HL-60/S4 treated with retinoic acid at 250 ng/mL for 4 days and 3 days (cell line): Measurements from ENCODE around the gene CABLES2.
"Not testable (repeated sequence)": the region's sequence is repeated elsewhere in the genome, so short reads cannot be mapped to it uniquely, and the experiment has no call there.

Experiments used
- in situ Hi-C: fragments of 300-500 bp; cut with MboI; formaldehyde crosslinking; loops from 2 replicates; pipeline ENCODE4 v1.7.0; 2022; ENCODE audit warnings: low sequenced_read_pairs

Gene CABLES2

GRCh38 chr20:62374331-62375152 is 32.5 kb downstream of the CABLES2 start:
- in situ Hi-C loops = no loop called here

GRCh38 chr20:62373631-62374179 is 33.4 kb downstream of the CABLES2 start:
- in situ Hi-C loops = not testable (repeated sequence)

- in situ Hi-C loops = no loop called here
These were observed 34.8 kb downstream of the CABLES2 start for GRCh38 chr20:62372042-62372993.

- in situ Hi-C loops = no loop called here
These were observed 35.5 kb downstream of the CABLES2 start for GRCh38 chr20:62371588-62372041.

- in situ Hi-C loops = no loop called here
These were observed 36.1 kb downstream of the CABLES2 start for GRCh38 chr20:62370807-62371587.

GRCh38 chr20:62370115-62370806 is 36.8 kb downstream of the CABLES2 start:
- in situ Hi-C loops = no loop called here

- in situ Hi-C loops = no loop called here
These were observed 37.3 kb downstream of the CABLES2 start for GRCh38 chr20:62369815-62370114.

GRCh38 chr20:62368976-62369814 is 37.9 kb downstream of the CABLES2 start:
- in situ Hi-C loops = no loop called here

GRCh38 chr20:62368392-62368975 is 38.6 kb downstream of the CABLES2 start:
- in situ Hi-C loops = no loop called here

GRCh38 chr20:62367633-62368391 is 39.3 kb downstream of the CABLES2 start:
- in situ Hi-C loops = no loop called here

- in situ Hi-C loops = no loop called here
These were observed 39.9 kb downstream of the CABLES2 start, which contains the start of gene LAMA5 for GRCh38 chr20:62367136-62367632. TSS of gene LAMA5 (minus strand) at chr20:62367312. CDS start at chr20:62367245, 67 bp downstream.

- in situ Hi-C loops = no loop called here
These were observed 40.5 kb downstream of the CABLES2 start for GRCh38 chr20:62366370-62367135.

- in situ Hi-C loops = no loop called here
These were observed 41.2 kb downstream of the CABLES2 start for GRCh38 chr20:62365814-62366369.

GRCh38 chr20:62364911-62365736 is 42.0 kb downstream of the CABLES2 start:
- in situ Hi-C loops = no loop called here

GRCh38 chr20:62363920-62364851 is 42.9 kb downstream of the CABLES2 start:
- in situ Hi-C loops = no loop called here
